ENCODE measurements around the gene ABHD16A. TPM values are rescaled to one million over a fixed set of nuclear protein-coding genes. Genes with fewer than 3 reads are reported as not detected.
A peak's percentile ranks its signal among the peaks of the same experiment; 100 is the strongest.

Gene ABHD16A
- total and polyA plus RNA-seq, 2 of the 13 experiments (the other 11 are each of a cell fraction or from before 2014, with no cell fraction given), result 43.5 to 45.4 TPM

GRCh38 chr6:31737991-31738979 is 35.2 kb upstream of the ABHD16A start (continued):
- TF ChIP-seq SSRP1 (CRISPR knock-in tag; IDR thresholded peaks at IDR 0.05) (no peak), SOX5 (CRISPR knock-in tag; IDR thresholded peaks at IDR 0.05; ENCODE audit: borderline replicate concordance) (peak; percentile 84; the same call in 1 of the 2 replicates), CSRNP2 (CRISPR knock-in tag; conservative IDR thresholded peaks at IDR 0.05; ENCODE audit: low read depth) (0 out of 2 replicates have a peak, but pooled peaks have one; percentile 38), ZBTB8A (CRISPR knock-in tag; IDR thresholded peaks at IDR 0.05; ENCODE audit: borderline replicate concordance, low read depth) (no peak), ISL2 (CRISPR knock-in tag; IDR thresholded peaks at IDR 0.05) (peak; percentile 82; the same call in 1 of the 2 replicates), ZNF333 (CRISPR knock-in tag; IDR thresholded peaks at IDR 0.05; ENCODE audit: borderline replicate concordance) (peak; percentile 81; the same call in 1 of the 2 replicates), HNF4A (CRISPR knock-in tag; IDR thresholded peaks at IDR 0.05) (peak; percentile 78), ELF3 (CRISPR knock-in tag; IDR thresholded peaks at IDR 0.05) (peak; percentile 85), ZNF225 (CRISPR knock-in tag; IDR thresholded peaks at IDR 0.05) (no peak), HOXA3 (CRISPR knock-in tag; IDR thresholded peaks at IDR 0.05) (peak; percentile 75), ZZZ3 (CRISPR knock-in tag; IDR thresholded peaks at IDR 0.05; ENCODE audit: borderline replicate concordance) (0 out of 2 replicates have a peak, but pooled peaks have one; percentile 23), BRD4 (CRISPR knock-in tag; IDR thresholded peaks at IDR 0.05) (peak; percentile 49; the same call in 1 of the 2 replicates), XRCC5 (optimal IDR thresholded peaks at IDR 0.05; ENCODE audit: low read length) (peak; percentile 13), CAMTA2 (CRISPR knock-in tag; IDR thresholded peaks at IDR 0.05; ENCODE audit: borderline replicate concordance) (peak; percentile 77; the same call in 1 of the 2 replicates), SOX6 (IDR thresholded peaks at IDR 0.05) (no peak), SOX6 (CRISPR knock-in tag; IDR thresholded peaks at IDR 0.05) (peak; percentile 85), SNAI1 (CRISPR knock-in tag; IDR thresholded peaks at IDR 0.05; ENCODE audit: borderline replicate concordance) (no peak), SNRNP70 (IDR thresholded peaks at IDR 0.05; ENCODE audit: low read depth, low read length) (no peak), NFYC (CRISPR knock-in tag; IDR thresholded peaks at IDR 0.05) (peak; percentile 52; the same call in 1 of the 2 replicates), TRIM22 (IDR thresholded peaks at IDR 0.05) (no peak), ZNF746 (CRISPR knock-in tag; IDR thresholded peaks at IDR 0.05) (peak; percentile 84), ZSCAN12 (CRISPR knock-in tag; IDR thresholded peaks at IDR 0.05) (no peak), PHF8 (CRISPR knock-in tag; IDR thresholded peaks at IDR 0.05) (peak; percentile 35; the same call in 1 of the 2 replicates)
- TF ChIP-seq, protein P1, sequence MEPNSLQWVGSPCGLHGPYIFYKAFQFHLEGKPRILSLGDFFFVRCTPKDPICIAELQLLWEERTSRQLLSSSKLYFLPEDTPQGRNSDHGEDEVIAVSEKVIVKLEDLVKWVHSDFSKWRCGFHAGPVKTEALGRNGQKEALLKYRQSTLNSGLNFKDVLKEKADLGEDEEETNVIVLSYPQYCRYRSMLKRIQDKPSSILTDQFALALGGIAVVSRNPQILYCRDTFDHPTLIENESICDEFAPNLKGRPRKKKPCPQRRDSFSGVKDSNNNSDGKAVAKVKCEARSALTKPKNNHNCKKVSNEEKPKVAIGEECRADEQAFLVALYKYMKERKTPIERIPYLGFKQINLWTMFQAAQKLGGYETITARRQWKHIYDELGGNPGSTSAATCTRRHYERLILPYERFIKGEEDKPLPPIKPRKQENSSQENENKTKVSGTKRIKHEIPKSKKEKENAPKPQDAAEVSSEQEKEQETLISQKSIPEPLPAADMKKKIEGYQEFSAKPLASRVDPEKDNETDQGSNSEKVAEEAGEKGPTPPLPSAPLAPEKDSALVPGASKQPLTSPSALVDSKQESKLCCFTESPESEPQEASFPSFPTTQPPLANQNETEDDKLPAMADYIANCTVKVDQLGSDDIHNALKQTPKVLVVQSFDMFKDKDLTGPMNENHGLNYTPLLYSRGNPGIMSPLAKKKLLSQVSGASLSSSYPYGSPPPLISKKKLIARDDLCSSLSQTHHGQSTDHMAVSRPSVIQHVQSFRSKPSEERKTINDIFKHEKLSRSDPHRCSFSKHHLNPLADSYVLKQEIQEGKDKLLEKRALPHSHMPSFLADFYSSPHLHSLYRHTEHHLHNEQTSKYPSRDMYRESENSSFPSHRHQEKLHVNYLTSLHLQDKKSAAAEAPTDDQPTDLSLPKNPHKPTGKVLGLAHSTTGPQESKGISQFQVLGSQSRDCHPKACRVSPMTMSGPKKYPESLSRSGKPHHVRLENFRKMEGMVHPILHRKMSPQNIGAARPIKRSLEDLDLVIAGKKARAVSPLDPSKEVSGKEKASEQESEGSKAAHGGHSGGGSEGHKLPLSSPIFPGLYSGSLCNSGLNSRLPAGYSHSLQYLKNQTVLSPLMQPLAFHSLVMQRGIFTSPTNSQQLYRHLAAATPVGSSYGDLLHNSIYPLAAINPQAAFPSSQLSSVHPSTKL (CRISPR knock-in tag; IDR thresholded peaks at IDR 0.05), result peak; percentile 87
